ENCODE data around the gene HTATSF1.

Gene HTATSF1

DNA sequence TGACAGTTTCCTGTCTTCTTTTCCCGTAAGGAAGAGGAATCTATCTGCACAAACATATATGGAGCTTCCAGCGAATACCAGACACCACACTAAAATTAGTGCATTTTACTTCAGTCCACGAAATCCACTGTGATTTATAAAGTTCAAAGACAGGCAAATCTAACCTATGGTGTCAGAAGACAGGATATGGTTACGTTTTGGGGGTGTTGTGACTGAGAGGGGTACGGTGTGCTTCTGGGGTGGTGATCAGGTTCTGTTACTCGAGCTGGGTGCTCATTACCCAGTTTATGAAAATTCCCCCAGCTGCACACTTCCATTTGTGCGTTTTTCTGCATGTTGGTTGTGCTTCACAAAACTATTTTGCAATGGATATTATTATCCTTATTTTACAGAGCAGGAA lies 44.9 kb downstream of the HTATSF1 start:
- TF ChIP-seq, protein P1, sequence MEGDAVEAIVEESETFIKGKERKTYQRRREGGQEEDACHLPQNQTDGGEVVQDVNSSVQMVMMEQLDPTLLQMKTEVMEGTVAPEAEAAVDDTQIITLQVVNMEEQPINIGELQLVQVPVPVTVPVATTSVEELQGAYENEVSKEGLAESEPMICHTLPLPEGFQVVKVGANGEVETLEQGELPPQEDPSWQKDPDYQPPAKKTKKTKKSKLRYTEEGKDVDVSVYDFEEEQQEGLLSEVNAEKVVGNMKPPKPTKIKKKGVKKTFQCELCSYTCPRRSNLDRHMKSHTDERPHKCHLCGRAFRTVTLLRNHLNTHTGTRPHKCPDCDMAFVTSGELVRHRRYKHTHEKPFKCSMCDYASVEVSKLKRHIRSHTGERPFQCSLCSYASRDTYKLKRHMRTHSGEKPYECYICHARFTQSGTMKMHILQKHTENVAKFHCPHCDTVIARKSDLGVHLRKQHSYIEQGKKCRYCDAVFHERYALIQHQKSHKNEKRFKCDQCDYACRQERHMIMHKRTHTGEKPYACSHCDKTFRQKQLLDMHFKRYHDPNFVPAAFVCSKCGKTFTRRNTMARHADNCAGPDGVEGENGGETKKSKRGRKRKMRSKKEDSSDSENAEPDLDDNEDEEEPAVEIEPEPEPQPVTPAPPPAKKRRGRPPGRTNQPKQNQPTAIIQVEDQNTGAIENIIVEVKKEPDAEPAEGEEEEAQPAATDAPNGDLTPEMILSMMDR (conservative IDR thresholded peaks at IDR 0.05; ENCODE audit: low read length) = no peak
- DNase-seq (ENCODE audit: low read depth) = no peak
- no peak overlapping the region for H3K4me3 ChIP-seq (ENCODE audit: low read length)

DNA sequence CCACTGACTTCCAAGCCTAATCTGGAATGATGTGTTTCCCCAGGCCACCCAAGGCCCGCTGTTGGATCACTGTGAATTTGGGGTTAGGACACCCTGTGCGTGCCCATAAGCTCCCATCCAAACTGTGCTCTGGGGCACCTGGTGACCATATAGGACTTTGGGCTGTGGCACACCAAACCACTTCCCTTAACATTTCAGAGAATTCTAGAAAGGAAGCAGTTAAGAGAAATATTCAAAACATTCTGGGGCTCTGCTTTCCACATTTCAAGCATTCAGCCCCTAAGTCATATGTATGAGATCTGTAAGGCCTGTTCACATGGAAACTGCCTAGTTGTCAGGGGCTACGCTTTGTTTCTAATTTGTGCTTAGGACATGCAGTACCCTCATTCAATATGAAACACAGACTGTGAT lies 49.0 kb downstream of the HTATSF1 start:
- DNase-seq (ENCODE audit: low read depth) = no peak
- TF ChIP-seq, protein P1 (conservative IDR thresholded peaks at IDR 0.05; ENCODE audit: low read length) = no peak
- no peak overlapping the region for H3K4me3 ChIP-seq (ENCODE audit: low read length)

DNA sequence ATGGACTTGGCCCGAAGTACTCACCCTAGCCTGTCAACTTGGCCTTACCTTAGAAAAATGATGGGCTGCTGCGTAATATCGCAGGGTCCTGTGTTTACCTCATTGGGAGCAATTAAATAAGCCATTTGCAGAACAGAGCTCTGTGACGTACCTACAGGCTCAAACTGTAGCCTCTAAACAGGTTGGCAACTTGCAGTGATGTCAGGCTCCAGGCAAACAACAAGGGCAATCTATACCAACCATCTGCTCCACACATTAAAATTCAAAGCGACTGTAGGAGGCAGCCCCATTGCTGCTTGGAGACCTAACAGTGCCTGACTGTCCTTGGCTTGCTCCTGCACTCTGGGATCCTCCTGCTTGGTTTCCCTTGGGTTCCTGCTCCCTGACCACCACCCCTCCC lies 51.8 kb downstream of the HTATSF1 start:
- TF ChIP-seq, protein P1 (conservative IDR thresholded peaks at IDR 0.05; ENCODE audit: low read length) = no peak
- no peak for DNase-seq (ENCODE audit: low read depth)
- no peak overlapping the region for H3K4me3 ChIP-seq (ENCODE audit: low read length)

DNA sequence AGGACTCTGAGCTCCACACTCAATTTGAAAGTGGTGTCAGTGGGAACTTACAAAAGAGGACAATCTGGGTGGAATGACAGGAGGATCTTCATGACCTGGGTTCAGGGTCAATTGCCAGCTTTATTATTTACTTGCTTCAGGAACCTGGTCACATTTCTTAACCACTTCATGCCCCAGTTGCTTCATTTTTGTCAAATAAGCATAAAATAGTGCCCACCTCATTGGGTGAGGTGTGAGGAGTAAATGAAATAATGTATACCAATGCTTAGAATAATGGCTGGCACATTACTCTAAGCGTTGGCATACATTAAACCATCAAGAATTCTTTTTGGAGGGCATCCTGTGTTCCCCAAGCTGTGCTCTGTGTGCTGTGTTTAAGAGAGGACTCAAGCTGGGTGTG lies 54.0 kb downstream of the HTATSF1 start:
- no peak overlapping the region for H3K4me3 ChIP-seq (ENCODE audit: low read length)
- TF ChIP-seq, protein P1 (conservative IDR thresholded peaks at IDR 0.05; ENCODE audit: low read length) = no peak
- DNase-seq (ENCODE audit: low read depth) = no peak

DNA sequence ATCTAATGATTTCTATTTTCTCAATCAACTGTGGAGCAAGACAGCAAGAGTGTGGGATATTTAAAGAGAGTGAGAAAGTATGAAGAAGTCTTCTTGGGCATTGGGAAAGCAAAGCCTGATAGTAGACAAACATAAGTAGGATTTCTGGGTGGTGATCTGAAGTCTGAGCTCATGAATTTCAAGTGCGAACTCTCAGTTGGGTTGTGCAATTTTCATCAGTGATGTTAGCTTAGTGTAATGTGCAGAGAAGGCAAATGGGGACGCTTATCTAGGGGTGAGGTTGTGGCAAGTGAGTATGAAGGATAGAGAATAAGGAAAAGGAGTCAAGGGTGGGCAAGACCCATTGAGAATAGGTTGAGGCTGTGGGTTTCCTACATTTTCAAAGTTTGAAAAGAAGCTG lies 58.3 kb downstream of the HTATSF1 start:
- no peak overlapping the region for H3K4me3 ChIP-seq (ENCODE audit: low read length)
- TF ChIP-seq, protein P1 (conservative IDR thresholded peaks at IDR 0.05; ENCODE audit: low read length) = no peak
- DNase-seq (ENCODE audit: low read depth) = no peak

Measured in AG10803 (cell line).